Adipocyte (in vitro differentiated cells): ENCODE results near the gene PITPNC1.
"Not testable (repeated sequence)": the region's sequence is repeated elsewhere in the genome, so short reads cannot be mapped to it uniquely, and the experiment has no call there.

Experiments used
- DNase-seq: peaks from one replicate; pipeline ENCODE4 v3.0.0-alpha.2; 2015; ENCODE audit warnings: low read depth
- H3K27me3 ChIP-seq: replicated peaks from 2 replicates; pipeline ENCODE4 v1.7.0; 2013; ENCODE audit warnings: mild to moderate bottlenecking, low read length, moderate library complexity; ENCODE audit not compliant: control insufficient read depth, insufficient read depth
- H3K36me3 ChIP-seq: 2 replicates; pipeline ENCODE4 v1.7.0; 2013; ENCODE audit warnings: low read length, mild to moderate bottlenecking, moderate library complexity; ENCODE audit not compliant: control insufficient read depth, insufficient read depth, severe bottlenecking
- H3K4me1 ChIP-seq: 2 replicates; pipeline ENCODE4 v1.7.0; 2013; ENCODE audit warnings: mild to moderate bottlenecking, low read length, moderate library complexity; ENCODE audit not compliant: control insufficient read depth, insufficient read depth
- H3K4me3 ChIP-seq: 2 replicates; pipeline ENCODE4 v1.7.0; 2013; ENCODE audit warnings: mild to moderate bottlenecking, low read length, moderate library complexity
- H3K9ac ChIP-seq: 2 replicates; pipeline ENCODE4 v1.7.0; 2013; ENCODE audit warnings: mild to moderate bottlenecking, low read length, moderate library complexity
- H3K9me3 ChIP-seq: 2 replicates; pipeline ENCODE4 v1.7.0; 2013; ENCODE audit warnings: mild to moderate bottlenecking, low read length, moderate library complexity; ENCODE audit not compliant: control insufficient read depth

PITPNC1 gene

DNA sequence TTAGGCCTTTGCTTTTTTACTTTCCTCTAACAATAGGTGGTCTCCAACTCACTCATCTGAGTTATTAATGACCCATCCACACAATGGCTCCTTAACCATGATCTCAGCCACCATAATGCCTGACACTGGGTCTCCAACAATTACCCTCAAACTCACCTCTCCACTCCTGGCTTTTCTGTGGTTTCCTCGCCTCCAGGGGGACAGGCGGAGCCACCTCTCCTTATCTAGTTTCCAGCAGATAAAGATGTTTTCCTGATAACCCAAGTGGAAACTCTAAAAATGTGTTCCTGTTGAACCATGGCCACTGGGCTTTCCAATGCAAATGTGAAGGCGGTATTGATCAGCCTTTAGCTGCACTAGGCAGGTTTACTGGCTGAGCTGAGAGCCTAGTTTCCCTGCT is 331.3 kb downstream of the PITPNC1 start:
- no peak for DNase-seq
- no peaks in the 10 kb centered on the region for H3K4me1 ChIP-seq
- no peak overlapping the region for H3K4me3 ChIP-seq
- no peaks in the 10 kb centered on the region for H3K36me3 ChIP-seq
- H3K9ac ChIP-seq: no peak overlapping the region
- H3K9me3 ChIP-seq: no peaks in the 10 kb centered on the region
- no peaks in the 10 kb centered on the region for H3K27me3 ChIP-seq

DNA sequence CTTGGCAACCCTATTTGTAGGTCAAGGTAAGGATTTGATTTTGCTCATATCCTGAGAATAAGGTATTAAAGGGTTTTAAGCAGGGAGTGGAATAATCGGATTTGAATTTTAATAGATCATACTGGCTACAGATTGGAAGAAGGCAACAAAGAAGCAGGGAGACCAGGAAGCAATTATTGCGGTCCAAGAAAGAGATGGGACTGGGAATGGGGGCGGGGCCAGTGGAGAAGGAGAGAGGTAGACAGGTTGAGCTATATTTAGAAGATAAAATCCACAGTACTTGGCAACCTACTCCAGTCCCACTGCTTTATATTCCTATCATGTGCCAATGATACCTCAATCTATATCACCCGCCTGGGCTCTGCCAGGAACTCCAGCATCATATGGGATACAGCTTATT is 334.8 kb downstream of the PITPNC1 start:
- H3K4me3 ChIP-seq: no peak overlapping the region

GRCh38 chr17:67712375-67712774 is 335.3 kb downstream of the PITPNC1 start:
- no peak for DNase-seq
- no peaks in the 10 kb centered on the region for H3K36me3 ChIP-seq
- no peaks in the 10 kb centered on the region for H3K27me3 ChIP-seq
- H3K9ac ChIP-seq: no peak overlapping the region
- no peak overlapping the region for H3K4me3 ChIP-seq
- H3K4me1 ChIP-seq: peaks cover 7% of the 10 kb centered on the region
- H3K9me3 ChIP-seq: no peaks in the 10 kb centered on the region

More for the DNA sequence above, 334.8 kb downstream of the PITPNC1 start:
- no peak for DNase-seq
- no peaks in the 10 kb centered on the region for H3K36me3 ChIP-seq
- H3K4me1 ChIP-seq: peaks cover 3% of the 10 kb centered on the region
- H3K9me3 ChIP-seq: no peaks in the 10 kb centered on the region
- no peaks in the 10 kb centered on the region for H3K27me3 ChIP-seq
- H3K9ac ChIP-seq: no peak overlapping the region

DNA sequence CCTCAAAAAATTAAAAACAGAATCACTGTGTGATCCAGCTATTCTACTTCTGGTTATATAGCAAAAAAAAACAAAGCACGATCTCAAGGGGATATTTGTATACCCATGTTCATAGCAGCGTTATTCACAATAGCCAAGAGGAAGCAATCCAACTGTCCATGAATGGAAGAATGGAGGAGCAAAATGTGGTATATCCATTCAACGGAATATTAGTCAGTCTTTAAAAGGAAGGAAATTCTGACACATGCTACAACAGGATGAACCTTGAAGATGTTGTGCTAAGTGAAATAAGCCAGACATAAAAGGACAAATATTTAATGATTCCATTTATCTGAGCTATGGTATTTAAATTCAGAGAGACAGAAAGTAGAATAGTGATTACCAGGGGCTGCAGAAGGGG is 336.1 kb downstream of the PITPNC1 start:
- Histone ChIP-seq H3K4me3 (no peak overlapping the region), H3K9me3 (no peaks in the 10 kb centered on the region), H3K36me3 (no peaks in the 10 kb centered on the region), H3K27me3 (no peaks in the 10 kb centered on the region), H3K9ac (no peak overlapping the region), H3K4me1 (peaks cover 7% of the 10 kb centered on the region)
- no peak for DNase-seq

DNA sequence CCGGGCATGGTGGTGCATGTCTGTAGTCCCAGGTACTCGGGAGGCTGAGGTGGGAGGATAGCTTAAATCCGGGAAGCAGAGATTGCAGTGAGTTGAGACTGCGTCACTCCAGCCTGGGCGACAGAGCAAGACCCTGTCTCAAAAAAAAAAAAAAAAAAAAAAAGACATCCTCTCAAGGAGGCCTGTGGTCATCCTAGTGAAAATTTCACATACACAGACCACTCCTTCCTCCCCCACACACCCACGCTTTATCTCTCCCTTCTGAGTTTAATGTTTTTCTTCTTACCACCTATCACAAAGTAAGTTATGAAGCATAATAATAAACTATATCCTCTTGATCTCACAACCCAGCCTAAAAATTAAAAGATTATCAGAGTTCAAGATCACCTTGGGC is 339.3 kb downstream of the PITPNC1 start:
- H3K9ac ChIP-seq: no peak overlapping the region
- DNase-seq: no peak
- H3K9me3 ChIP-seq: no peaks in the 10 kb centered on the region
- no peak overlapping the region for H3K4me3 ChIP-seq
- H3K27me3 ChIP-seq: no peaks in the 10 kb centered on the region
- H3K4me1 ChIP-seq: peaks cover 16% of the 10 kb centered on the region
- H3K36me3 ChIP-seq: peaks cover 11% of the 10 kb centered on the region

- H3K36me3 ChIP-seq: peaks cover 19% of the 10 kb centered on the region
- H3K27me3 ChIP-seq: no peaks in the 10 kb centered on the region
- no peaks in the 10 kb centered on the region for H3K9me3 ChIP-seq
- peaks cover 16% of the 10 kb centered on the region for H3K4me1 ChIP-seq
- DNase-seq: no peak
- H3K9ac ChIP-seq: peak overlapping the region; percentile 99
- peak overlapping the region; percentile 96 for H3K4me3 ChIP-seq
Observed at GRCh38 chr17:67717192-67717623, 340.1 kb downstream of the PITPNC1 start.

DNA sequence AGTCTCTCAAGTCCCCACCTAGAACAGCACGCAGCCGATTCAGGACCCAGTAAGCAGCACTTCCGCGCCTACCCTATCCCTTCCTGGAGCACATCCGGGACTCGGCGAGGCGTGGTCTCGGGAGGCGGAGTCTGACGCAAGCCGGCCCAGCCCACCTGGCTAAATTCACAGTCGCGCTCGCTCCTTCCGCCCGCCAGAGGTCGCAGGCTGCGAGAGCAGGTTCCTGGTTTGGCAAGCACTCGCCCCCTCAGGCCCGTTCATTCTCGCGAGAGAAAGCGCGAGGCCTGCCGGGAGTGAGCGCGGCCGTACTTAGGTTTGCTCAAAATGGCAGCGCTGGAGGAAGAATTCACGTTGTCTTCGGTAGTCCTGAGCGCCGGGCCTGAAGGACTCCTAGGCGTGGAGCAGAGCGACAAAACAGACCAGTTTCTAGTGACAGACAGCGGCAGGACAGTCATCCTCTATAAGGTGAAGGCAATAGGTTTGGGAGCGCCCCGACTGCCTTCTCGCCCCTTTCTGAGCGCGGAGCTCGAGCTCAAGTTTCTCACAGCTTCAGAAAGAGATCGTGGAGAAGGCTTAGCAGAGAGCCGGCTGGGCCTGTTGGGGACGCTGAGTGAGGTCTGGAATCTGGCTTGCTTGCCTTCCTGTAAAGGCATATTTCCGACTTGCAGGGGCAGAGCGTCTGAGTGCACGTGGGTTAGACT is 340.7 kb downstream of the PITPNC1 start, which contains the start of gene NOL11:
TSS of gene NOL11 (plus strand) at position 313 of the 701 bp plus-strand sequence. CDS start at position 325, 12 bp downstream.
- H3K27me3 ChIP-seq: no peaks in the 10 kb centered on the region
- H3K4me3 ChIP-seq: peak within 1 kb of the TSS; percentile 96
- H3K9me3 ChIP-seq: no peaks in the 10 kb centered on the region
- peaks cover 16% of the 10 kb centered on the region for H3K4me1 ChIP-seq
- DNase-seq: peak; percentile 100
- H3K9ac ChIP-seq: peak within 1 kb of the TSS; percentile 99
- H3K36me3 ChIP-seq: peaks cover 25% of the 10 kb centered on the region

DNA sequence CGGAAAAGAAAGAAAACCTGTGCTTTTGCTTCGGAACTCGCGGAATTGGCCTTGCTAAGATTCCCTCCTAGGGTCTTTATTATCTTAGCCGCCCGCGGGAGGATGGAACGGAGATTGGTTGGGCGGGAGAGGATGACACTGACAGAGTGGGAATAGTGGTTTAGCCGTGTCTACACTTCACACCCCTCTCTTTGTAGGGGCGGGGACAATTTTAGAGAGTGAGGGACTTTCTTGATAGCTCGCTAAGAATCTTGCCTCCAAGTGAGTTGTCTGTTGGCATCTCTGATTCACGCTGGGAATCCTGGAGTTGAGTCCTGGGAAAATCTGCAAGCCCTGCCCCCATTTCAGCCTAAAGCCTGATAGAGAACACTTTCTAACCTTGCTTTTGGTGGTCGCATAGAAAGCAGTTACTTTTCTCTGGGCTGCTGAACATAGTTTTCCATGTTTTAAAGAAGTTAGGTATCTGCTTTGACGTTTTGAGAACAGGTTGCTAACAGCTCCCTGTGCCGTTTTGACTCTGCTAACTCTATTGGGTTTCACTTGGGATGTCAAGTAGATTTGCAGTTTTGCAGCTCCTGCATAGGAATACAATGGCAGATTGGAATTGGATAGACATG is 341.4 kb downstream of the PITPNC1 start:
- Histone ChIP-seq H3K4me3 (peak overlapping the region; percentile 96), H3K9ac (peak overlapping the region; percentile 99), H3K27me3 (no peaks in the 10 kb centered on the region), H3K4me1 (peaks cover 16% of the 10 kb centered on the region), H3K9me3 (no peaks in the 10 kb centered on the region), H3K36me3 (peaks cover 28% of the 10 kb centered on the region)
- DNase-seq: peak; percentile 19

GRCh38 chr17:67725373-67725791 is 348.3 kb downstream of the PITPNC1 start:
- Histone ChIP-seq H3K9me3 (no peaks in the 10 kb centered on the region), H3K4me3 (no peak overlapping the region), H3K27me3 (no peaks in the 10 kb centered on the region), H3K36me3 (peaks cover 84% of the 10 kb centered on the region), H3K9ac (no peak overlapping the region), H3K4me1 (no peaks in the 10 kb centered on the region)
- DNase-seq: no peak

- no peak overlapping the region for H3K9ac ChIP-seq
- no peaks in the 10 kb centered on the region for H3K9me3 ChIP-seq
- no peak overlapping the region for H3K4me3 ChIP-seq
- no peaks in the 10 kb centered on the region for H3K4me1 ChIP-seq
- H3K36me3 ChIP-seq: peaks cover 84% of the 10 kb centered on the region
- no peak for DNase-seq
- H3K27me3 ChIP-seq: no peaks in the 10 kb centered on the region
Observed at GRCh38 chr17:67725807-67726206, 348.7 kb downstream of the PITPNC1 start.

DNA sequence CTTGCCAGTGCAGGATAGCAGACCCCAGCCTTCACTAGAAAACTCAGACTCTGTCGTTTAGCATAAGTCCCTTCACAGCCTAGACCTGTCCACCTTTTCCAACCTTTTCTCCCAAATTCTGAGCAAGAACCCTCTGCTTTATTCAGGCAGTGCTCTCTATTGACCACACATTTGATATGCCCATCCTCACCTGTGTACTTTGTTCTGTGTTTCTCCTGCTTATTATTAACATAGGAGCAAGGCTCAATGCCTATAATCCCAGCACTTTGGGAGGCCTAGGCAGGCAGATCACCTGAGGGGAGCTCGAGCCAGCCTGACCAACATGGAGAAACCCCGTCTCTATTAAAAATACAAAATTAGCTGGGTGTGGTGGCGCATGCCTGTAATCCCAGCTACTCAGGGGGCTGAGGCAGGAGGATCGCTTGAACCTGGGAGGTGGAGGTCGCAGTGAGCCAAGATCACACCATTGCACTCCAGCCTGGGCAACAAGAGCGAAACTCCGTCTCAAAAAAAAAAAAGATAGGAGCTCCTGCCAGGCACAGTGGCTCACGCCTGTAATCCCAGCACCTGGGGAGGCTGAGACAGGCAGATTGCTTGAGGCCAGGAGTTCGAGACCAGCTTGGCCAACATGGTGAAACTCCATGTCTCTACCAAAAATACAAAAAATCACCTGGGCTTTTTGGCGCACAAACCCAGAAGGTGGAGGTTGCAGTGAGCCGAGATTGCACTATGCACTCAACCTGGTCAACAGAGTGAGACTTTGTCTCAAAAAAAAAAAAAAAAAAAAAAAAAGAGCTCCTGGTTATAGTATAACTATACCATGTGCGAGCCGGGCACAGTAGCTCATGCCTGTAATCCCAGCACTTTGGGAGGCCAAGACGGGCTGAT is 350.3 kb downstream of the PITPNC1 start:
- H3K9me3 ChIP-seq, H3K27me3 ChIP-seq, DNase-seq, H3K9ac ChIP-seq, H3K4me3 ChIP-seq, H3K4me1 ChIP-seq: not testable (repeated sequence)
- peaks cover 82% of the 10 kb centered on the region for H3K36me3 ChIP-seq
